ENCODE data around the gene SDK1.

The SDK1 gene

GRCh38 chr7:3510101-3511020 lies 209.3 kb downstream of the SDK1 start:
- TF ChIP-seq MAX (IDR thresholded peaks at IDR 0.05; ENCODE audit: low read depth, low read length) (no peak), CTCF (IDR thresholded peaks at IDR 0.05; ENCODE audit: low read depth, low read length) (no peak), POLR2A (IDR thresholded peaks at IDR 0.05; ENCODE audit: extremely low read depth, insufficient read length) (no peak), MYC (IDR thresholded peaks at IDR 0.05; ENCODE audit: low read depth, low read length) (no peak)
- peak; percentile 22 for DNase-seq (ENCODE audit: low read depth)
- H3K4me3 ChIP-seq (ENCODE audit: low read depth, low read length) = no peak overlapping the region

- TF ChIP-seq MYC (IDR thresholded peaks at IDR 0.05; ENCODE audit: low read depth, low read length) (no peak), POLR2A (IDR thresholded peaks at IDR 0.05; ENCODE audit: extremely low read depth, insufficient read length) (no peak), CTCF (IDR thresholded peaks at IDR 0.05; ENCODE audit: low read depth, low read length) (no peak), MAX (IDR thresholded peaks at IDR 0.05; ENCODE audit: low read depth, low read length) (no peak)
- H3K4me3 ChIP-seq (ENCODE audit: low read depth, low read length) = no peak overlapping the region
- DNase-seq (ENCODE audit: low read depth) = no peak
Measured at GRCh38 chr7:3517344-3517743, 216.3 kb downstream of the SDK1 start.

GRCh38 chr7:3518546-3518945 lies 217.5 kb downstream of the SDK1 start:
- TF ChIP-seq MAX (IDR thresholded peaks at IDR 0.05; ENCODE audit: low read depth, low read length) (no peak), MYC (IDR thresholded peaks at IDR 0.05; ENCODE audit: low read depth, low read length) (no peak), POLR2A (IDR thresholded peaks at IDR 0.05; ENCODE audit: extremely low read depth, insufficient read length) (no peak), CTCF (IDR thresholded peaks at IDR 0.05; ENCODE audit: low read depth, low read length) (no peak)
- H3K4me3 ChIP-seq (ENCODE audit: low read depth, low read length) = no peak overlapping the region
- no peak for DNase-seq (ENCODE audit: low read depth)

GRCh38 chr7:3520206-3520605 lies 219.2 kb downstream of the SDK1 start:
- no peak for DNase-seq (ENCODE audit: low read depth)
- no peak for TF ChIP-seq MAX (IDR thresholded peaks at IDR 0.05; ENCODE audit: low read depth, low read length)
- TF ChIP-seq POLR2A (IDR thresholded peaks at IDR 0.05; ENCODE audit: extremely low read depth, insufficient read length) = no peak
- TF ChIP-seq MYC (IDR thresholded peaks at IDR 0.05; ENCODE audit: low read depth, low read length) = no peak
- no peak for TF ChIP-seq CTCF (IDR thresholded peaks at IDR 0.05; ENCODE audit: low read depth, low read length)

GRCh38 chr7:3527496-3528124 lies 226.6 kb downstream of the SDK1 start:
- no peak overlapping the region for H3K4me3 ChIP-seq (ENCODE audit: low read depth, low read length)
- no peak for DNase-seq (ENCODE audit: low read depth)
- TF ChIP-seq MYC (IDR thresholded peaks at IDR 0.05; ENCODE audit: low read depth, low read length) (no peak), POLR2A (IDR thresholded peaks at IDR 0.05; ENCODE audit: extremely low read depth, insufficient read length) (no peak), CTCF (IDR thresholded peaks at IDR 0.05; ENCODE audit: low read depth, low read length) (no peak), MAX (IDR thresholded peaks at IDR 0.05; ENCODE audit: low read depth, low read length) (no peak)

More at GRCh38 chr7:3520206-3520605, 219.2 kb downstream of the SDK1 start:
- H3K4me3 ChIP-seq (ENCODE audit: low read depth, low read length) = no peak overlapping the region

Measured in NB4 (cell line).